Transverse colon (tissue), 4 donors: ENCODE data around the gene CACNA1E. TPM values are rescaled to one million over a fixed set of nuclear protein-coding genes. Genes with fewer than 3 reads are reported as not detected.
"Not testable (repeated sequence)": the region's sequence is repeated elsewhere in the genome, so short reads cannot be mapped to it uniquely, and the experiment has no call there.

Experiments
- DNase-seq: peaks from one replicate; pipeline ENCODE4 v3.0.0-alpha.2; 2019
- H3K27ac ChIP-seq, 4 donors: fragments of 200-600 bp; sonication (generic); 2 replicates each; pipeline ENCODE4 v1.5.1; 2016 to 2018; ENCODE audit warnings: inconsistent platforms in 4 of 4
- H3K27me3 ChIP-seq: fragments of 200-600 bp; sonication (generic); 2 replicates; pipeline ENCODE4 v1.5.1; 2017; ENCODE audit warnings: inconsistent platforms
- H3K36me3 ChIP-seq, 4 donors: fragments of 200-600 bp; sonication (generic); 2 replicates each; pipeline ENCODE4 v1.5.1; 2017 to 2019; ENCODE audit warnings: inconsistent platforms in 4 of 4
- H3K4me1 ChIP-seq, 4 donors: fragments of 200-600 bp; sonication (generic); 2 replicates each; pipeline ENCODE4 v1.5.1; 2017 to 2020; ENCODE audit warnings: inconsistent platforms in 4 of 4
- H3K4me3 ChIP-seq, 4 donors: fragments of 200-600 bp; sonication (generic); 1 replicate in 1 of 4; 2 replicates in 3 of 4; pipeline versions ENCODE4 v1.5.1 to v1.6.1; 2017 to 2019; ENCODE audit warnings: inconsistent platforms in 4 of 4
- H3K9me3 ChIP-seq, 2 donors: fragments of 200-600 bp; sonication (generic); 2 replicates each; pipeline ENCODE4 v1.5.1; 2017 to 2019; ENCODE audit warnings: inconsistent platforms in 2 of 2
- EP300 ChIP-seq: sonication (generic); formaldehyde crosslinking; IDR thresholded peaks from one replicate; pipeline ENCODE4 v1.6.1; 2017; ENCODE audit warnings: antibody characterized with exemption, low read depth
- POLR2A ChIP-seq: fragments of 450-650 bp; IDR thresholded peaks from one replicate; pipeline ENCODE4 v1.6.1; 2016; ENCODE audit warnings: antibody characterized with exemption, mild to moderate bottlenecking, moderate library complexity
- POLR2AphosphoS5 ChIP-seq, 3 donors: sonication (generic); formaldehyde crosslinking; IDR thresholded peaks; one replicate each; pipeline ENCODE4 v1.6.1; 2016; ENCODE audit warnings: antibody characterized with exemption in 3 of 3
- WGBS, 2 donors: methylation state at CpG; one replicate each; pipeline ENCODE4 v1.1.5; 2018; ENCODE audit warnings: low coverage in 1 of 2; 5-methylcytosine and 5-hydroxymethylcytosine counted together
- in situ Hi-C, 4 donors: fragments of 200-750 bp; cut with MboI; loops; one replicate each; pipeline versions ENCODE4 v1.15.0 to v1.15.1; 2017; ENCODE audit warnings: low sequenced_read_pairs in 3 of 4, low pct_ligation_motif_present in 1 of 4, low pct_unique_long_range_greater_than_20kb in 1 of 4
- intact Hi-C: fragments of 100-400 bp; cut with DNase I; formaldehyde crosslinking; loops from one replicate; pipeline ENCODE4 v1.15.1; 2023; ENCODE audit warnings: low total_unique reads
- total RNA-seq, 4 donors: library from RNA; depleted of rRNA; stranded (reverse); fragments of >200 nt; gene quantifications; one replicate each; pipeline ENCODE4 v1.1.0, GENCODE V29; 2016
- TF ChIP-seq, protein P1 (sequence below), 5 experiments: fragments of 200-600 bp in 3 of 5; fragments of 450-650 bp in 2 of 5; sonication (generic) in 3 of 5; IDR thresholded peaks; 1 replicate in 2 of 5; 2 replicates in 3 of 5; pipeline ENCODE4 v1.5.1; 2016 to 2017; ENCODE audit warnings: antibody characterized with exemption in 5 of 5, inconsistent platforms in 3 of 5, mild to moderate bottlenecking in 2 of 5, moderate library complexity in 1 of 5

Gene CACNA1E
- total RNA-seq, 4 donors from 2014 or later = under 0.01 to 0.16 (median 0.14) TPM; not detected in 1

GRCh38 chr1:181525104-181525721 lies 41.9 kb downstream of the CACNA1E start:
- Histone ChIP-seq H3K36me3 (no peaks in the 10 kb centered on the region), H3K27me3 (no peaks in the 10 kb centered on the region), H3K4me1 (no peaks in the 10 kb centered on the region), H3K27ac (no peak overlapping the region), H3K4me3 (no peak overlapping the region), H3K9me3 (peaks cover 10% of the 10 kb centered on the region in 2 donors)
- TF ChIP-seq POLR2AphosphoS5 (IDR thresholded peaks at IDR 0.05) = no peak
- no peak for TF ChIP-seq POLR2A
- TF ChIP-seq EP300 = no peak
- TF ChIP-seq, protein P1, sequence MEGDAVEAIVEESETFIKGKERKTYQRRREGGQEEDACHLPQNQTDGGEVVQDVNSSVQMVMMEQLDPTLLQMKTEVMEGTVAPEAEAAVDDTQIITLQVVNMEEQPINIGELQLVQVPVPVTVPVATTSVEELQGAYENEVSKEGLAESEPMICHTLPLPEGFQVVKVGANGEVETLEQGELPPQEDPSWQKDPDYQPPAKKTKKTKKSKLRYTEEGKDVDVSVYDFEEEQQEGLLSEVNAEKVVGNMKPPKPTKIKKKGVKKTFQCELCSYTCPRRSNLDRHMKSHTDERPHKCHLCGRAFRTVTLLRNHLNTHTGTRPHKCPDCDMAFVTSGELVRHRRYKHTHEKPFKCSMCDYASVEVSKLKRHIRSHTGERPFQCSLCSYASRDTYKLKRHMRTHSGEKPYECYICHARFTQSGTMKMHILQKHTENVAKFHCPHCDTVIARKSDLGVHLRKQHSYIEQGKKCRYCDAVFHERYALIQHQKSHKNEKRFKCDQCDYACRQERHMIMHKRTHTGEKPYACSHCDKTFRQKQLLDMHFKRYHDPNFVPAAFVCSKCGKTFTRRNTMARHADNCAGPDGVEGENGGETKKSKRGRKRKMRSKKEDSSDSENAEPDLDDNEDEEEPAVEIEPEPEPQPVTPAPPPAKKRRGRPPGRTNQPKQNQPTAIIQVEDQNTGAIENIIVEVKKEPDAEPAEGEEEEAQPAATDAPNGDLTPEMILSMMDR (IDR thresholded peaks at IDR 0.05) = no peak
- intact Hi-C loops = no loop called here
- no peak for DNase-seq
- 91 to 100% methylated on average over 1 of the region's 1 CpG for WGBS, 2 donors
- in situ Hi-C loops = no loop called here

- intact Hi-C loops, H3K27ac ChIP-seq, H3K4me1 ChIP-seq, H3K27me3 ChIP-seq, H3K4me3 ChIP-seq, H3K36me3 ChIP-seq, in situ Hi-C loops, DNase-seq: not testable (repeated sequence)
- H3K9me3 ChIP-seq = peaks cover 10% of the 10 kb centered on the region in 2 donors
These were observed 44.9 kb downstream of the CACNA1E start for GRCh38 chr1:181528241-181528640.

GRCh38 chr1:181531441-181531840 lies 48.1 kb downstream of the CACNA1E start:
- no peak for DNase-seq
- peak overlapping the region in 1 of 4 donors; percentile 53 for H3K27ac ChIP-seq
- no peaks in the 10 kb centered on the region for H3K4me1 ChIP-seq
- H3K9me3 ChIP-seq = peaks cover 10% of the 10 kb centered on the region in 2 donors
- intact Hi-C loops (no loop called here), in situ Hi-C loops (no loop called here)
- no peaks in the 10 kb centered on the region for H3K36me3 ChIP-seq
- no peaks in the 10 kb centered on the region for H3K27me3 ChIP-seq
- WGBS, 2 donors = 92% methylated on average over 5 of the region's 5 CpGs; no CpG with 5 or more reads in 1 of the 2 donors
- TF ChIP-seq, protein P1 (IDR thresholded peaks at IDR 0.05) = no peak
- TF ChIP-seq POLR2A = no peak
- TF ChIP-seq EP300 = no peak
- TF ChIP-seq POLR2AphosphoS5 (IDR thresholded peaks at IDR 0.05) = no peak
- no peak overlapping the region for H3K4me3 ChIP-seq

DNA sequence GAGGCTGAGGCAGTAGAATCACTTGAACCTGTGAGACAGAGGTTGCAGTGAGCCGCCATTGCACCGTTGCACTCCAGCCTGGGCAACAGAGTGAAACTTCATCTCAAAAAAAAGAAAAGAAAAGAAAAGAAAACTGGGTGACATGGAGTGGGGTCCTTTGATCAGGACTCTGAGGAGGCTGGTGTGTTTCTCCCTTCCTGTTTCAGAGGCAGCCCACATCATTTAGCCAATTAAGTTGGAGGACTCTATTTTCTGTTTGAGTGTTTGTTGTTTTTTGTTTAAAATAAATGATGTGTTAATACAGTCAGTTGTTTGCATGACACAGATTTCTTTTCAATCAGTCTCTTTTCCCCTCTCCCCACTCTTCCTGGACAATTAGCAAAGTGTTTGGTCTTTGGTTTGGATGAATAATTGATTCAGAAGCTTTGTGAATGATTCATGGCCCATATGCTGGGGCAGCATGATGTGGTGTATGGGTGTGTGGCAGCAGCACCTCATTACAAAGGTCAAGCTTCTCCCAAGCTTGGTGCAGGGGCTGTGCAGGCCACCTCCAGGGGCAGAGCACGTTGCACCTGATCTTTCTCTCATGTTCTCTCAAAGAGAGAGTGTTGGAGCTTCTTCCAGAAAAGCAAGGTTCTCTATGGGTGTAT lies 48.8 kb downstream of the CACNA1E start:
- Histone ChIP-seq H3K27me3 (no peaks in the 10 kb centered on the region), H3K27ac (peak overlapping the region in 1 of 4 donors; percentile 53), H3K4me1 (no peaks in the 10 kb centered on the region), H3K4me3 (no peak overlapping the region), H3K36me3 (no peaks in the 10 kb centered on the region), H3K9me3 (peaks cover 10% of the 10 kb centered on the region in 2 donors)
- in situ Hi-C loops = no loop called here
- WGBS, 2 donors = 76 to 83% methylated on average over 2 to 3 of the region's 3 CpGs
- no peak for DNase-seq
- TF ChIP-seq, protein P1 (IDR thresholded peaks at IDR 0.05) = no peak
- TF ChIP-seq EP300 (no peak), POLR2A (no peak), POLR2AphosphoS5 (IDR thresholded peaks at IDR 0.05) (no peak)
- intact Hi-C loops = no loop called here
